HS-5 (cell line): Measurements from ENCODE around the gene CFAP100.

Experiments
- DNase-seq: peaks from one replicate; pipeline ENCODE4 v3.0.0-alpha.2; 2012; ENCODE audit warnings: low read depth

CFAP100 gene

GRCh38 chr3:126375835-126376331 lies 18.8 kb upstream of the CFAP100 start:
- DNase-seq, result no peak

- DNase-seq, result no peak
Observed at GRCh38 chr3:126376444-126376843, 18.3 kb upstream of the CFAP100 start.

- DNase-seq, result no peak
Observed at GRCh38 chr3:126377211-126377610, 17.5 kb upstream of the CFAP100 start.

GRCh38 chr3:126378341-126378751 lies 16.4 kb upstream of the CFAP100 start:
- no peak for DNase-seq

GRCh38 chr3:126380011-126380768 lies 14.5 kb upstream of the CFAP100 start:
- no peak for DNase-seq

- DNase-seq, result no peak
Observed at GRCh38 chr3:126381966-126382365, 12.7 kb upstream of the CFAP100 start.

- peak; percentile 46 for DNase-seq
Observed at GRCh38 chr3:126389112-126389793, 5.5 kb upstream of the CFAP100 start.

GRCh38 chr3:126389794-126390146 lies 4.9 kb upstream of the CFAP100 start:
- DNase-seq, result no peak

- no peak for DNase-seq
Observed at GRCh38 chr3:126390201-126390600, 4.5 kb upstream of the CFAP100 start.

GRCh38 chr3:126390751-126391150 lies 4.0 kb upstream of the CFAP100 start:
- DNase-seq, result no peak

GRCh38 chr3:126391631-126392030 lies 3.1 kb upstream of the CFAP100 start:
- no peak for DNase-seq

GRCh38 chr3:126392246-126392645 lies 2.5 kb upstream of the CFAP100 start:
- no peak for DNase-seq

GRCh38 chr3:126393563-126393962 lies 1.1 kb upstream of the CFAP100 start:
- no peak for DNase-seq

GRCh38 chr3:126394977-126395321 lies 240 bp downstream of the CFAP100 start:
- no peak for DNase-seq

- DNase-seq, result no peak
Observed at GRCh38 chr3:126395846-126396513, 1.3 kb downstream of the CFAP100 start.

- DNase-seq, result no peak
Observed at GRCh38 chr3:126396536-126396935, 1.8 kb downstream of the CFAP100 start.

GRCh38 chr3:126397610-126398422 lies 3.1 kb downstream of the CFAP100 start:
- no peak for DNase-seq

- DNase-seq, result no peak
Observed at GRCh38 chr3:126398423-126399350, 4.0 kb downstream of the CFAP100 start.

GRCh38 chr3:126399351-126399735 lies 4.6 kb downstream of the CFAP100 start:
- DNase-seq, result no peak

- no peak for DNase-seq
Observed at GRCh38 chr3:126399756-126400155, 5.0 kb downstream of the CFAP100 start.

GRCh38 chr3:126401611-126402160 lies 7.0 kb downstream of the CFAP100 start:
- DNase-seq, result no peak
